A549 (cell line): ENCODE data around the gene DYNC1H1.

ENCODE experiments used
- BHLHE40 ChIP-seq: IDR thresholded peaks from 2 replicates; pipeline ENCODE4 v1.6.1; 2012; ENCODE audit warnings: low read depth, low read length, inconsistent platforms
- CHD2 ChIP-seq: fragments of 150-350 bp; IDR thresholded peaks from 2 replicates; pipeline ENCODE4 v1.6.1; 2014; ENCODE audit warnings: low read length; ENCODE audit not compliant: partially characterized antibody
- KDM1A ChIP-seq: fragments of 200-600 bp; sonication (generic); IDR thresholded peaks from 2 replicates; pipeline ENCODE4 v1.6.1; 2016; ENCODE audit warnings: low read depth, mild to moderate bottlenecking
- MYC ChIP-seq: IDR thresholded peaks from 2 replicates; pipeline ENCODE4 v1.6.1; 2012; ENCODE audit warnings: mild to moderate bottlenecking, inconsistent platforms, low read length, improper control_type of control experiment, borderline replicate concordance
- POLR2A ChIP-seq: IDR thresholded peaks from 2 replicates; pipeline ENCODE4 v1.6.1; 2012; ENCODE audit warnings: mild to moderate bottlenecking, low read length
- POLR2AphosphoS2 ChIP-seq: conservative IDR thresholded peaks from 2 replicates; pipeline ENCODE4 v1.6.1; 2012; ENCODE audit warnings: low read length, improper control_type of control experiment, inconsistent platforms
- RCOR1 ChIP-seq: fragments of 150-350 bp; IDR thresholded peaks from 2 replicates; pipeline ENCODE4 v1.6.1; 2014; ENCODE audit warnings: antibody characterized with exemption, low read length, low read depth
- RFX5 ChIP-seq: fragments of 450-650 bp; IDR thresholded peaks from 2 replicates; pipeline ENCODE4 v1.7.1; 2014; ENCODE audit warnings: antibody characterized with exemption, mild to moderate bottlenecking, moderate library complexity
- TF ChIP-seq, protein P1 (sequence below): fragments of >200 bp; sonication (Bioruptor Twin); formaldehyde crosslinking; IDR thresholded peaks from 3 replicates; pipeline ENCODE4 v1.5.1; 2016

DNA sequence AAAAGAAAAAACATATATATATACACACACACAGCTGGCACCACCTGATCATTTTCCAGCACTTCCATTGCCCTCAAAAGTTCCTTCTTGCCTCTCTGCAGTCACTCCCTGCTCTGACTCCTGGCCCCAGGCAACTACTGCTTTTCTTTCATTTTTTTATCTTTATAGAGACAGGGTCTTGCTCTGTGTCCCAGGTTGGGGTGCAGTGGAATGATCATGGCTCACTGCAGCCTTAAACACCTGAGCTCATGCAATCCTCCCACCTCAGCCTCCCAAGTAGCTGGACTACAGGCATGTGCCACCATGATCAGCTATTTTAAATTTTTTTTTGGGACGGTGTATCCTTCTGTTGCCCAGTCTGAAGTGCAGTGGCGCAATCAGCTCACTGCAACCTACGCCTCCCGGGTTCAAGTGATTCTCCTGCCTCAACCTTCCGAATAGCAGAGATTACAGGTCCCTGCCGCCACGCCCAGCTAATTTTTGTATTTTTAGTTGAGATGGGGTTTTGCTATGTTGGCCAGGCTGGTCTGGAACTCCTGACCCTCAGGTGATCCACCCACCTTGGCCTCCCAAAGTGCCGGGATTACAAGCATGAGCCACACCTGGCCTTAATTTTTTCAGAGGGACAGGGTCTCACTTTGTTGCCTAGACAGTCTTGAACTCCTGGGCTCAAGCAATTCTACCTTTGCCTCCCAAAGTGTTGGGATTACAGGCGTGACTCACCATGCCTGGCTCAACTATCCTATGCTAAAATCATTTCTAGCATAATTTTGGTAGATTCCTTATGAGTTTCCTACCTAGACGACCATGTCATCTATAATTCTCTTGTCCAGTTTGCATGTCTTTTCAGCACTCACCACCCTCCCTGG is 114.7 kb downstream of the DYNC1H1 start:
- TF ChIP-seq RCOR1: no peak
- TF ChIP-seq CHD2: no peak
- no peak for TF ChIP-seq KDM1A
- TF ChIP-seq, protein P1, sequence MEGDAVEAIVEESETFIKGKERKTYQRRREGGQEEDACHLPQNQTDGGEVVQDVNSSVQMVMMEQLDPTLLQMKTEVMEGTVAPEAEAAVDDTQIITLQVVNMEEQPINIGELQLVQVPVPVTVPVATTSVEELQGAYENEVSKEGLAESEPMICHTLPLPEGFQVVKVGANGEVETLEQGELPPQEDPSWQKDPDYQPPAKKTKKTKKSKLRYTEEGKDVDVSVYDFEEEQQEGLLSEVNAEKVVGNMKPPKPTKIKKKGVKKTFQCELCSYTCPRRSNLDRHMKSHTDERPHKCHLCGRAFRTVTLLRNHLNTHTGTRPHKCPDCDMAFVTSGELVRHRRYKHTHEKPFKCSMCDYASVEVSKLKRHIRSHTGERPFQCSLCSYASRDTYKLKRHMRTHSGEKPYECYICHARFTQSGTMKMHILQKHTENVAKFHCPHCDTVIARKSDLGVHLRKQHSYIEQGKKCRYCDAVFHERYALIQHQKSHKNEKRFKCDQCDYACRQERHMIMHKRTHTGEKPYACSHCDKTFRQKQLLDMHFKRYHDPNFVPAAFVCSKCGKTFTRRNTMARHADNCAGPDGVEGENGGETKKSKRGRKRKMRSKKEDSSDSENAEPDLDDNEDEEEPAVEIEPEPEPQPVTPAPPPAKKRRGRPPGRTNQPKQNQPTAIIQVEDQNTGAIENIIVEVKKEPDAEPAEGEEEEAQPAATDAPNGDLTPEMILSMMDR: no peak
- TF ChIP-seq POLR2A: 0 out of 2 replicates have a peak, but pooled peaks have one; percentile 34
- no peak for TF ChIP-seq MYC
- TF ChIP-seq POLR2AphosphoS2: no peak; the same call in 1 of the 2 replicates
- no peak for TF ChIP-seq BHLHE40
- no peak for TF ChIP-seq RFX5
